Hepatocyte (in vitro differentiated cells): Measurements from ENCODE around the gene GCNT2. TPM values are rescaled to one million over a fixed set of nuclear protein-coding genes. Genes with fewer than 3 reads are reported as not detected.
A peak's percentile ranks its signal among the peaks of the same experiment; 100 is the strongest.
"Not testable (repeated sequence)": the region's sequence is repeated elsewhere in the genome, so short reads cannot be mapped to it uniquely, and the experiment has no call there.

ENCODE experiments used
- DNase-seq: peaks from one replicate; pipeline ENCODE4 v3.0.0-alpha.2; 2016; ENCODE audit warnings: low spot score
- H2AFZ ChIP-seq: fragments of 200-600 bp; sonication (generic); 2 replicates; pipeline ENCODE4 v1.6.0; 2016; ENCODE audit warnings: antibody characterized with exemption, mild to moderate bottlenecking
- H3K27ac ChIP-seq: fragments of 200-600 bp; sonication (generic); 2 replicates; pipeline ENCODE4 v1.5.1; 2016; ENCODE audit warnings: mild to moderate bottlenecking
- H3K27me3 ChIP-seq: fragments of 200-600 bp; sonication (generic); 2 replicates; pipeline ENCODE4 v1.6.1; 2016
- H3K36me3 ChIP-seq: fragments of 200-600 bp; sonication (generic); replicated peaks from 2 replicates; pipeline ENCODE4 v1.5.1; 2016; ENCODE audit warnings: low read depth; ENCODE audit not compliant: insufficient read depth
- H3K4me1 ChIP-seq: fragments of 200-600 bp; sonication (generic); 2 replicates; pipeline ENCODE4 v1.5.1; 2016; ENCODE audit warnings: mild to moderate bottlenecking, moderate library complexity; ENCODE audit not compliant: insufficient read depth
- H3K4me2 ChIP-seq: fragments of 200-600 bp; sonication (generic); 2 replicates; pipeline ENCODE4 v1.6.0; 2016
- H3K4me3 ChIP-seq: fragments of 200-600 bp; sonication (generic); 2 replicates; pipeline ENCODE4 v1.5.1; 2016; ENCODE audit warnings: mild to moderate bottlenecking
- H3K79me2 ChIP-seq: fragments of 200-600 bp; sonication (generic); 2 replicates; pipeline ENCODE4 v1.6.0; 2017; ENCODE audit warnings: mild to moderate bottlenecking
- H3K9me2 ChIP-seq: fragments of 200-600 bp; sonication (generic); replicated peaks from 2 replicates; pipeline ENCODE4 v1.6.0; 2017; ENCODE audit warnings: mild to moderate bottlenecking; ENCODE audit not compliant: insufficient read depth
- H3K9me3 ChIP-seq: fragments of 200-600 bp; sonication (generic); 2 replicates; pipeline ENCODE4 v1.5.1; 2016; ENCODE audit warnings: low read depth, mild to moderate bottlenecking
- H4K20me1 ChIP-seq: fragments of 200-600 bp; sonication (generic); 2 replicates; pipeline ENCODE4 v1.6.0; 2016; ENCODE audit warnings: mild to moderate bottlenecking; ENCODE audit not compliant: insufficient read depth, poor library complexity, severe bottlenecking
- CTCF ChIP-seq: fragments of 200-600 bp; sonication (generic); IDR thresholded peaks from 2 replicates; pipeline ENCODE4 v1.5.1; 2016; ENCODE audit warnings: antibody characterized with exemption, mild to moderate bottlenecking; ENCODE audit not compliant: poor library complexity
- EZH2 ChIP-seq: fragments of 200-600 bp; sonication (generic); IDR thresholded peaks from 2 replicates; pipeline ENCODE4 v1.6.1; 2016; ENCODE audit warnings: antibody characterized with exemption, mild to moderate bottlenecking, borderline replicate concordance
- EZH2phosphoT487 ChIP-seq: fragments of 200-600 bp; sonication (generic); IDR thresholded peaks from one replicate; pipeline ENCODE4 v1.6.1; 2018; ENCODE audit warnings: antibody characterized with exemption, mild to moderate bottlenecking, low read depth, moderate library complexity; ENCODE audit not compliant: unreplicated experiment, severe bottlenecking
- WGBS: methylation state at CpG from one replicate; pipeline ENCODE4 v1.1.6; 2016; ENCODE audit warnings: low lambda C conversion rate; ENCODE audit errors: missing lambda C conversion rate; 5-methylcytosine and 5-hydroxymethylcytosine counted together
- polyA plus RNA-seq: library from polyadenylated mRNA; unstranded; fragments of >200 nt; fragmentation: Nextera tagmentation; extraction: Ambion mirVana; gene quantifications from 2 replicates; pipeline ENCODE4 v1.2.1, GENCODE V29; 2016
- total RNA-seq: library from RNA; depleted of rRNA; stranded (reverse); fragments of >200 nt; gene quantifications from 2 replicates; pipeline ENCODE4 v1.2.3, GENCODE V29; 2014

The GCNT2 gene
- total and polyA plus RNA-seq, 2 experiments from 2014 or later, result 16.3 to 36.4 TPM

GRCh38 chr6:10528158-10528981, 7.2 kb downstream of the GCNT2 start:
- no peaks in the 10 kb centered on the region for H3K4me1 ChIP-seq
- H3K27me3 ChIP-seq, result no peaks in the 10 kb centered on the region
- H3K79me2 ChIP-seq, result peaks cover 80% of the 10 kb centered on the region
- peak overlapping the region; percentile 12 for H3K4me3 ChIP-seq
- peak overlapping the region; percentile 92 for H3K27ac ChIP-seq
- peak overlapping the region; percentile 65 for H3K4me2 ChIP-seq
- no peaks in the 10 kb centered on the region for H3K9me2 ChIP-seq
- no peaks in the 10 kb centered on the region for H4K20me1 ChIP-seq
- no peak overlapping the region for H2AFZ ChIP-seq
- no peaks in the 10 kb centered on the region for H3K36me3 ChIP-seq
- DNase-seq, result peak; percentile 70
- no peaks in the 10 kb centered on the region for H3K9me3 ChIP-seq
- 56% methylated on average over 11 of the region's 11 CpGs for WGBS
- TF ChIP-seq EZH2phosphoT487, result no peak

GRCh38 chr6:10529231-10529801, 8.2 kb downstream of the GCNT2 start:
- Histone ChIP-seq H3K4me1 (no peaks in the 10 kb centered on the region), H3K9me3 (no peaks in the 10 kb centered on the region), H3K4me2 (peak overlapping the region; percentile 65), H4K20me1 (no peaks in the 10 kb centered on the region), H3K79me2 (peaks cover 83% of the 10 kb centered on the region), H2AFZ (no peak overlapping the region), H3K9me2 (no peaks in the 10 kb centered on the region), H3K36me3 (no peaks in the 10 kb centered on the region), H3K27ac (peak overlapping the region; percentile 92), H3K27me3 (no peaks in the 10 kb centered on the region), H3K4me3 (peak overlapping the region; percentile 12)
- WGBS, result 82% methylated on average over 16 of the region's 16 CpGs
- TF ChIP-seq EZH2phosphoT487 (no peak), EZH2 (no peak), CTCF (no peak)
- DNase-seq, result no peak

GRCh38 chr6:10529828-10530374, 8.8 kb downstream of the GCNT2 start:
- not testable (repeated sequence) for H3K9me3 ChIP-seq, DNase-seq, H4K20me1 ChIP-seq, H3K4me3 ChIP-seq, H2AFZ ChIP-seq, H3K36me3 ChIP-seq, H3K9me2 ChIP-seq, H3K4me1 ChIP-seq, H3K27me3 ChIP-seq
- 91% methylated on average over 13 of the region's 13 CpGs for WGBS
- Histone ChIP-seq H3K27ac (peak overlapping the region; percentile 92), H3K79me2 (peaks cover 83% of the 10 kb centered on the region), H3K4me2 (peak overlapping the region; percentile 65)

GRCh38 chr6:10531503-10531902, 10.4 kb downstream of the GCNT2 start:
- no peak for DNase-seq
- H3K4me3 ChIP-seq, result no peak overlapping the region
- TF ChIP-seq CTCF, result no peak
- TF ChIP-seq EZH2phosphoT487, result no peak
- no peak for TF ChIP-seq EZH2
- H3K9me2 ChIP-seq, result no peaks in the 10 kb centered on the region
- no peaks in the 10 kb centered on the region for H4K20me1 ChIP-seq
- no peaks in the 10 kb centered on the region for H3K9me3 ChIP-seq
- H2AFZ ChIP-seq, result no peak overlapping the region
- no peak overlapping the region for H3K27ac ChIP-seq
- no peaks in the 10 kb centered on the region for H3K27me3 ChIP-seq
- H3K4me1 ChIP-seq, result no peaks in the 10 kb centered on the region
- H3K4me2 ChIP-seq, result peak overlapping the region; percentile 65
- no peaks in the 10 kb centered on the region for H3K36me3 ChIP-seq
- WGBS, result 59% methylated on average over 1 of the region's 1 CpG
- peaks cover 85% of the 10 kb centered on the region for H3K79me2 ChIP-seq
